Measurements from ENCODE around the gene RBBP8. TPM values are rescaled to one million over a fixed set of nuclear protein-coding genes. Genes with fewer than 3 reads are reported as not detected.

Gene RBBP8
- total RNA-seq, 1 donor from 2014 or later = 53.7 TPM

DNA sequence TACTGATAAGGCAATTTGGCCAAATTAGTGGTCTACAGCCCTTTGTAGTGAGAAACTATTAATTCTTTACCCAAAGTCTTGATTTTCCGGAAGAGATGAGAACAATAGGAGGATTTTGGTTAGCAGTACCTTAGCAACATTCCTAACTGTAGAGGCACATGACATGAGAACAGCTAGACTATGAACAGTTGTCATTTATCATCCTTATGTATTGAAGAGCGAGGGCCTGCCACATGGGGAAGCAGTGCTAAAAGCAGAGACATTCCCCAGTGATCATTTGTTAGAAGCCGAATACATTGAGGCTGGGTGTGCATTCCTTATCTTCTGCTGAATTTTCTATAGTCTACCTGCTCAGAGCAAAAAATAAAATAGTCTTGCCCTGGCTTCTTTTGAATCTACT lies 65.2 kb downstream of the RBBP8 start:
- Mint-ChIP-seq H3K27me3 (ENCODE audit: low read depth) (no peaks in the 10 kb centered on the region), H3K27ac (ENCODE audit: unreplicated experiment) (no peak overlapping the region), H3K4me1 (no peaks in the 10 kb centered on the region), H3K9me3 (no peaks in the 10 kb centered on the region), H3K36me3 (ENCODE audit: low read depth) (peaks cover 12% of the 10 kb centered on the region), H3K4me3 (no peak overlapping the region)
- no peak for DNase-seq (ENCODE audit: low read depth, low spot score)
- no peak for TF ChIP-seq CTCF (conservative IDR thresholded peaks at IDR 0.05)

GRCh38 chr18:22999212-22999611 lies 66.1 kb downstream of the RBBP8 start:
- Mint-ChIP-seq H3K27ac (ENCODE audit: unreplicated experiment) (no peak overlapping the region), H3K36me3 (ENCODE audit: low read depth) (peaks cover 12% of the 10 kb centered on the region), H3K9me3 (no peaks in the 10 kb centered on the region), H3K27me3 (ENCODE audit: low read depth) (no peaks in the 10 kb centered on the region), H3K4me1 (no peaks in the 10 kb centered on the region), H3K4me3 (no peak overlapping the region)
- DNase-seq (ENCODE audit: low read depth, low spot score) = no peak
- no peak for TF ChIP-seq CTCF (conservative IDR thresholded peaks at IDR 0.05)

GRCh38 chr18:22999647-23000046 lies 66.5 kb downstream of the RBBP8 start:
- Mint-ChIP-seq H3K4me3 (no peak overlapping the region), H3K27me3 (ENCODE audit: low read depth) (no peaks in the 10 kb centered on the region), H3K4me1 (no peaks in the 10 kb centered on the region), H3K36me3 (ENCODE audit: low read depth) (peaks cover 12% of the 10 kb centered on the region), H3K27ac (ENCODE audit: unreplicated experiment) (no peak overlapping the region), H3K9me3 (no peaks in the 10 kb centered on the region)
- no peak for TF ChIP-seq CTCF (conservative IDR thresholded peaks at IDR 0.05)
- no peak for DNase-seq (ENCODE audit: low read depth, low spot score)

DNA sequence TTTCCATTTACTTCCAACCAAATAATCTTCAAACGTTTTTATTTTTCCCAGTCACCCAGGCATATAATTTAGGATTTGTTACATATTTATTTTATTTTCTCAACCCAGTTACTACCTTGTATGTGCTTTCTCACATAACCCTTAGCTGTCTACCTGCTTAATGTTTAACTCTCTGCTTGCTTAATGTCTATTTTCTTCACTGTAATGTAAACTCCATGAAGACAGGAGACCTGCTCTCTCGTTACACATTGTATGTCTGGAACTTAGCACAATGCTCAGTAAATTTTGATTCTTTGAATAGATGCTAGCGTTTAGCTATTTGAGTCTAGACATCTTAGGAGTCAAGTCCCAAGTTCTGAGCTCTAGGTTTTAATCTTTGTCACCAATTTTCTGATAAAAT lies 70.2 kb downstream of the RBBP8 start:
- no peak overlapping the region for H3K27ac Mint-ChIP-seq (ENCODE audit: unreplicated experiment)
- DNase-seq (ENCODE audit: low read depth, low spot score) = no peak
- no peaks in the 10 kb centered on the region for H3K4me1 Mint-ChIP-seq
- TF ChIP-seq CTCF (conservative IDR thresholded peaks at IDR 0.05) = no peak
- no peaks in the 10 kb centered on the region for H3K9me3 Mint-ChIP-seq
- H3K36me3 Mint-ChIP-seq (ENCODE audit: low read depth) = peaks cover 14% of the 10 kb centered on the region
- H3K4me3 Mint-ChIP-seq = no peak overlapping the region
- no peaks in the 10 kb centered on the region for H3K27me3 Mint-ChIP-seq (ENCODE audit: low read depth)

GRCh38 chr18:23012249-23012648 lies 79.1 kb downstream of the RBBP8 start:
- TF ChIP-seq CTCF (conservative IDR thresholded peaks at IDR 0.05) = no peak
- Mint-ChIP-seq H3K27me3 (ENCODE audit: low read depth) (no peaks in the 10 kb centered on the region), H3K4me3 (no peak overlapping the region), H3K36me3 (ENCODE audit: low read depth) (peaks cover 24% of the 10 kb centered on the region), H3K4me1 (no peaks in the 10 kb centered on the region), H3K9me3 (no peaks in the 10 kb centered on the region), H3K27ac (ENCODE audit: unreplicated experiment) (no peak overlapping the region)
- DNase-seq (ENCODE audit: low read depth, low spot score) = no peak
